Pulmonary artery endothelial cell (primary cell): ENCODE data around the gene ADCY2. TPM values are rescaled to one million over a fixed set of nuclear protein-coding genes. Genes with fewer than 3 reads are reported as not detected.

Source experiments
- DNase-seq: peaks from one replicate; pipeline ENCODE4 v3.0.0-alpha.2; 2011; ENCODE audit warnings: low read depth, low spot score
- total RNA-seq: library from RNA; depleted of rRNA; stranded (reverse); fragments of >200 nt; gene quantifications from 2 replicates; pipeline ENCODE4 v1.2.3, GENCODE V29; 2014

ADCY2 gene
- total RNA-seq, 1 donor from 2014 or later = not detected

DNA sequence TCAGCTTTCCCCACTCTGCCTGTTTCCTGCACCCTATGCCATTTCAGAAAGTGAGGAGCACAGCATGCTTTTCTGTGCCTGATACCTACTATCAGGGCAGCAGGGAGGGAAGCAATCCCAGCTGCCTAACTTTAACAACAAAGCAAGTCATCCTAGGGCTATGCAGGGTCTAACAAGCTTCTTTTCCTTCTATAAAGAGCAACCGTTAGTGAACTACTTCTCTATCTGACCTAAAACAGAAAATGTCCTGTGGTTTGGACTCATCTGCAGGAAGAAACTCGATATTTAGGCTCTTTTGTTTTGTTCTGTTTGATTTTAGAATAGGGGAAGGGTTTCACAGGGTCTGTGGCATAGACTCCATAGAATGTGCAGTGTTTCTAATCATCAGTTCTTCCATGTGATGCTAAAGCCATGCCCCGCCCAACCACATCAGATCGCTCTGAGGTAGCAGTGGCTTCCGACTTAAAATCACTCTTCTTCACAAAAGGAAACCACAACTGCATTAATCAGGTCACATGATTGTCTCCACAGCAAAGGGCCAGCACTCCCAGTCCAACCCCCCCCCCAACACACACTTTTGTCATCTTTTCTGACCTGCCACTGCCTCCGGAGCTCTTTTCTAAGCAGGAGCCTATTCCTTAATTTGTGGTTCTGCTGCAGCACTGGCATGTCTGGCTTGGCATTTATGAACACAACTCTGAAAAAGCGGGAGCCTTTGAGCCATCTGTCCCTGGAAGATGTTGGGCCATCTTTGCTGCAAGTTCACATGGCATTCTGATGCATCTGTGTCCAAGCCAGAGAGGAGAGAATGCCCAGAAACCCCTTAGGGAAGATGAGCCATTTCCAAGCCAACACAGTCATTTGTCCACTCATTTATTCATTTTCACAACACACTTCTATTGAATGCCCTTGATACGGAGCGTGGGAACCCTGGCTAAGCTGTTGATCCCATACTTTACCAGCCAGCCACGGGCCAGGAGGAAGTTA lies 383.4 kb downstream of the ADCY2 start:
- DNase-seq = no peak

DNA sequence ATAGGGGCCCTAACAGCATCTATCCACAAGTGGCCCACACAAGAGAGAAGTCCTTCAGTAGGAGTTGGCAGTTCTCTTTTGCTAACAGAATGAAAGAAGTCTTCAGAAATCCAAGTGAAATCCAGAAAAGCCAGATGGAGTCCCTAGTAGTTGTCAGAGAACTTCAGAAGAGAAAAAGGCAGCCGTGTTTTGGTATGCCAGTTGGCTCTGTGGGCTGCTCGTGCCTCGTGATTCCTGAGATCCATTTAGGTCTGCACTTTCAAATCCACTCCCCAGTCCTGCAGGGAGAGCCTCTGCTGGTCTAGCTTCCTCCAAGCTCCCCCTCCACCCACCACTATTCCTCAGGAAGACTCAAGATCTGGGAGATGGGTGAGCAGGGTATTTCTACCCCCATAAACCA lies 386.0 kb downstream of the ADCY2 start:
- no peak for DNase-seq

DNA sequence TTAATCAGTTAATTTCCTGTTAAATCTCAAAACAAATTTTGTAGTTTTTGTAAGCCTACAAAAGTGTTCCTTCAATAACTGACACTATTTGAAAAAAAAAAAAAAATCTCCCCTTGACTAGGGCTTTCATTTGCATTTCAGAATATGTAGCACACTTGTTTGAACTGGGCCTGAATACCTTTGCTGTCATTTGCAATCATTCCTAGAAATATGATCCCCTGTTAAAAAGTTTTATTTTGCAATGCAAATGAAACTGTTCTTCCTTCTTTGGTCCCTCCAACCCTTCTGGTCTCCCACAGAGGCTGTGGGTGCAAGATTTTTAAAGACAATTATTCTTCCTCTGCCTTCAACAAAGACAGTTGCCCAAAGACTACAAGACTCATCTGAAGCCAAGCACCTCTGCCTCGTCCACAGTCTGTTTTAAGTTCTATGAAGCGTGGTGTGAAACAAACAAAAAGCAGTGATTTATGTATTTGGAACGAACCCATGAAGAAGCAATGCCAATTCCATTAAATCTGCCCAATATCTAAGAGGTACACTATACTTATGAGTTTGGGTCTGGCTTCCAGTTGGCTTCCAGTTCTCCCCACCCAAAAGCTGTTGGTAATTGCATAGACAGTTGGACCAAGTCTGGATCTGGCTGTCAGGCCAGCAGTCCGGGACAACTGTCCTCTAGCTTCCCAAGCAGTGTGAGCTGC lies 388.9 kb downstream of the ADCY2 start:
- no peak for DNase-seq

- DNase-seq = no peak
These were observed 391.8 kb downstream of the ADCY2 start for GRCh38 chr5:7787770-7788169.

DNA sequence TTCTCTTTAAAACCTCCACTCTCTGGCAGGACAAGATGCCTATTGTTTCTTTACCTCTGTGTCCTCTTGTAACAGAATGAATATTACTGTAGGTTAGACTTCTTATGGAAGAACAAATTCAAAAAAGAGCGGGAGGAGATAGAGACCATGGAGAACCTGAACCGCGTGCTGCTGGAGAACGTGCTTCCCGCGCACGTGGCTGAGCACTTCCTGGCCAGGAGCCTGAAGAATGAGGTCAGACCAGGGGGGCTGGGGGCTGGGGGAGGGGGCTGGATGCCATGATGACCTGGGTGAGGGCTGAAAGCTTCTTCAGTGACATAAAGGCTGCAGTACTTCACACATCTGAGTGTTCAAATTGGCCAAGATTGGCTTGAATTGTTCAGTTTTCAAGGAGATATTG lies 393.6 kb downstream of the ADCY2 start:
- DNase-seq = no peak

DNA sequence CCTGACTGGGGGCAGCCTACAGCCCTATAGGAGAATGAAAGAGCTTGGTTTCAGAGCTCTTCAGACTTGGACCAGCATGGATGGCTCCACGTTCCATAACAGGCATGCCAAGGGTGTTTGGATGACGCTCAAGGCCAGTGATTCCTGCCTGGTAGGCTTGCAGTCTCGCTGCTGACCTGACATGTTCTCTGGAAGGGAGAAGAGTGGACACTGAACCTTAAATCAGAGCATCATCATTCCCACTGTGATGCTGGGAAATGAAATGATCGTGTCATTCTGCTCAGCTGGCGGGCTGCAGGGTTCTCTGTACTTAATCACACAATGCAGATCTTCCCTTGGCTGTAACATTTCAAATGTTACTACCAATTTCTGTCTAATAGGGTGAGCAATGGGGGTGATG lies 398.0 kb downstream of the ADCY2 start:
- no peak for DNase-seq

DNA sequence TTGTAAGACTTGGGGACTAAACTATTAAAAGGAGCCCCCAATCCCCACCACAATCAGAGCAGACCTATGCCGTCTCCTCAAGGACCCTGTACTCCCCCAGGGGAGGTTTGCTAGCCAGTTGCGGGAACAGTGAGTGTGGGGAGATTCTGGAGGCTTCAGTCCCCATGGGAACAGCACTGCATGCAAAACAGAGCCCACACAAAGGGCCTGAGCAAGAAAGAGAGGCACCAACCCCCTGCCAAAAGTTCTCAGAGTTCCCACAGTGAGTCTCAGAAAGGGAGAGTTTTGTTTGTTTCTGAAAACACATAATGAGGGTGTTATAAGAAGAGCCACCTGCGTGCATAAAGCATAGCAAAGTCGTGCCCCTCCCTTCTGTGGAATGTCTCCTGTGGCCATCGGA lies 398.4 kb downstream of the ADCY2 start:
- no peak for DNase-seq

- no peak for DNase-seq
These were observed 398.9 kb downstream of the ADCY2 start for GRCh38 chr5:7794823-7795222.

DNA sequence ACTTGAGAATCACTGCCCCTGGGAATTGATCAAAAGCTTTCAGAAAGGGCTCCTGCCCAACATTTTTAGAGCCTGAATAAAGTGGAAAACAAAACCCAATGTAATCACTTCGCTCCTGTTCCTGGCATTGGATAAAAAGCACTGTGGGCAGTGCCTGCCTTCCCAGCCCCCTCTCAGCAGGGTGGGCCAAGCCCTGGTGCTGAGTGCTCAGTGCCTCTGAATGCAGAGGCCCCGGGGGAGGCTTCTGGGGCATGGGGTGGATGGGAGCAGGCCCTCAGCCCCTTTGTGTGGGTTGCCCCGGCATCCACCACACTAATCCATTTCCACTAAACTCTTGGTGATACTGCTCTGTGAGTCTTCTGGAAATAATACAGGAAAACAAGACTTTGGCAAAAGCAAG lies 399.4 kb downstream of the ADCY2 start:
- no peak for DNase-seq

GRCh38 chr5:7801891-7802614 lies 406.1 kb downstream of the ADCY2 start:
- no peak for DNase-seq

DNA sequence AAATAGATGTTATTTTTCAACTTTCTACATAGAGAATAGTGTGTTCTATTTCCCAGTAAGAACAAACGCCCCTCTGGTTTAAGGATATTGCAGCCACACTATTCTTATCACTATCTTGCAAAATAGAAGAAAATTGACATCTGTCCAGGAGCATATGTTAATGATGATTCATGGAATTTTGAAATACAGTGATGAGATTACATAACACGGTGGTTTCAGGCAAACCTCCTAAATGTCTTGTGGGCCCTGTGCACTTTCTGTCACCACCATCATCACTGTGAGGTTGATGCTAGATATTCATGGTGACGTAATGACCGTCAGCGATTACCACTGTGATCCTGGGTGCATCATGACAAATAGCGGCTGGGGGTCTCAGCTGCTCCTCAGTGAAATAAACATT lies 406.9 kb downstream of the ADCY2 start:
- no peak for DNase-seq

GRCh38 chr5:7803937-7804336 lies 408.0 kb downstream of the ADCY2 start:
- DNase-seq = no peak

DNA sequence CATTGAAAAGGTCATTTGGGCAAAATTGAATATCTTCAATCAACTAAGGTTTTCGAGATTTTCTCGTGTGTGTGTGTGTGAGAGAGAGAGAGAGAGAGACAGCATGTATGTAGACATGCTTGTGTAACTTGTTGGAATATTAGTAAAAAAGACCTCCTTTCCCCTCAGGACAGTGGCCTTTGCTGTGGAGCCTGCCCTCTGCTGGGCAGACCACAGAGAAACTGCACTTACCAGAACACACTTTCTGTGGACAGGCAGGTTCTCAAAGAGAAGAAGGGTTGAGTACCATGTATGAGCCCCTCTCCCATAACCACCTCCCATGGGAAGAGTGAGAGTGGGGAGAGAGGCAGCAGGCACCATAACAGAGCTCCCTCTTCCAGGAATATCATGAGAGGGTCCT lies 409.4 kb downstream of the ADCY2 start:
- no peak for DNase-seq

GRCh38 chr5:7808998-7809397 lies 413.1 kb downstream of the ADCY2 start:
- DNase-seq = no peak

DNA sequence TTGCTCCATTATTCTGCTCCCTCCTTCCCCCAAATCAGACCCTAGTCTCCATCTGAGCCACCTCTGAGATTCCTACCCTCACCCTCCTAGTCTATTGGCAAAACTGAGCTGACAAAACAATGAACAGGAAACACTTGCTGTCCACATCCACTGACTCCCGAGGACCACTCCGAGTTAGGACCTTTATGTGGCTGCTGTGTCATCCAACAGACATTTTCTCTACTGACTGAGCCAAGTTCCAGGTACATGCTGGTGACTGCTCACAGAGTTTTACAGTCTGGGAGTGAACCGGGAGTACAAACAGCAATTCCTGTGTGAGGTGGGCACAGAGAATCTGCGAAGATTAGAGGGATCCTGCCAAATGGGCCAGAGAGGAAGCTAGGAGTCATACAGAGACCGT lies 415.8 kb downstream of the ADCY2 start:
- no peak for DNase-seq

GRCh38 chr5:7813007-7813406 lies 417.1 kb downstream of the ADCY2 start:
- DNase-seq = no peak

- no peak for DNase-seq
These were observed 417.6 kb downstream of the ADCY2 start for GRCh38 chr5:7813576-7813975.

- no peak for DNase-seq
These were observed 418.9 kb downstream of the ADCY2 start for GRCh38 chr5:7814816-7815215.

- peak; percentile 7 for DNase-seq
These were observed 420.1 kb downstream of the ADCY2 start for GRCh38 chr5:7815892-7816534.

GRCh38 chr5:7816535-7816901 lies 420.6 kb downstream of the ADCY2 start:
- DNase-seq = no peak

DNA sequence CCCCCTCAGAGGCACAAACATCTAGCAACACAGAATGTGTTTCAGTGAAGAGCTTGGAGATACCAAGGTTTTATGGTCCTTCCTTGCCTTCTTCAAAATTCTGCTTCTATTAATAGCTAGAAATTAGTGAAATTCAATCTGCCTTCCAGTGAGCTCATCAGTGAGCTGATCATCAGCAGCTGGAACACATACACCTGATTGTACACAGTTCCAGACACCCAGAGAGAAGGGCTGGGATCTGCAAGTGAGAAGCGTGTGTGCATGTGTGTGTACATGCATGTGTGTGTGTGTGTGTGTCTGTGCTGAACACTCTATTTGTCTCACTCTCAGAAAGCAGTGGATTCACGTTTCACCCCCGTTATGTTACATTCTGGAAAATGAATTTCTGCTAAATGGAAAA lies 426.5 kb downstream of the ADCY2 start:
- no peak for DNase-seq

DNA sequence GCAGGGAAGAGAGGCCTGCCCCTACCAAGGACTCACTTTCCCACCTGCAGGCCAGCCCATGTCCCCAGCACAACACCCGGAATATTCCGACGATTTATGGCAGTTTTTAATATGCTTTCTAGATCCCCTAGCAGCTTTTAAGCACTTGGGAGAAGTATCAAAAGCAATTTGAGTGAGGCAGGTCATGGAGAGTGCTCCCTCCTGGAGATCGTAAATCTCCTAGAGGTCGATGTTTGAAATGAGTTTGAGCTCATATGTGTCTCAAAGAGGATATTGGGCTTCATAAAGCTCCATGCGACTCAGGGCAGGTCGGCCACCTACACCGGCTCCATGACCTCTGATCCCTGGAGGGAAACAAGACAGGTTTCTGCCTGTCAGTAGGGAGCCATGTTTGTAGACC lies 427.7 kb downstream of the ADCY2 start:
- DNase-seq = no peak
